RWPE2 (cell line): ENCODE measurements around the gene SEC63.
A peak's percentile ranks its signal among the peaks of the same experiment; 100 is the strongest.
"Not testable (repeated sequence)": the region's sequence is repeated elsewhere in the genome, so short reads cannot be mapped to it uniquely, and the experiment has no call there.

Experiments
- ATAC-seq: fragments of 200-7000 bp; cut with Tn5 transposase; 3 replicates; pipeline ENCODE4 v1.9.1; 2021; ENCODE audit warnings: low read depth
- DNase-seq: peaks from one replicate; pipeline ENCODE4 v3.0.0-alpha.2; 2020; ENCODE audit warnings: low spot score
- H3K27ac ChIP-seq: fragments of 450-650 bp; 2 replicates; pipeline ENCODE4 v1.5.1; 2017; ENCODE audit warnings: mild to moderate bottlenecking; ENCODE audit not compliant: poor library complexity, severe bottlenecking
- H3K27me3 ChIP-seq: fragments of 250-450 bp; sonication (Bioruptor Pico); 2 replicates; pipeline ENCODE4 v1.5.1; 2021; ENCODE audit warnings: mild to moderate bottlenecking, moderate library complexity; ENCODE audit not compliant: insufficient read depth, poor library complexity, severe bottlenecking
- H3K36me3 ChIP-seq: fragments of 250-450 bp; sonication (Bioruptor Pico); 2 replicates; pipeline ENCODE4 v1.5.1; 2020; ENCODE audit warnings: low read depth, mild to moderate bottlenecking, moderate library complexity
- H3K4me1 ChIP-seq: fragments of 250-450 bp; sonication (Bioruptor Pico); 2 replicates; pipeline ENCODE4 v1.5.1; 2021; ENCODE audit warnings: mild to moderate bottlenecking, moderate library complexity; ENCODE audit not compliant: insufficient read depth, poor library complexity, severe bottlenecking
- H3K4me3 ChIP-seq: fragments of 250-450 bp; sonication (Bioruptor Pico); 2 replicates; pipeline ENCODE4 v1.5.1; 2021; ENCODE audit warnings: mild to moderate bottlenecking, moderate library complexity; ENCODE audit not compliant: severe bottlenecking
- H3K9me3 ChIP-seq: fragments of 250-450 bp; sonication (Bioruptor Pico); 2 replicates; pipeline ENCODE4 v1.5.1; 2021; ENCODE audit warnings: mild to moderate bottlenecking, moderate library complexity; ENCODE audit not compliant: severe bottlenecking
- CTCF ChIP-seq: fragments of 450-650 bp; IDR thresholded peaks from one replicate; pipeline ENCODE4 v1.5.1; 2017; ENCODE audit warnings: mild to moderate bottlenecking, moderate library complexity; ENCODE audit not compliant: poor library complexity, severe bottlenecking

Gene SEC63

GRCh38 chr6:107862383-107862782, 95.6 kb downstream of the SEC63 start:
- Histone ChIP-seq H3K27me3 (no peaks in the 10 kb centered on the region), H3K4me1 (no peaks in the 10 kb centered on the region), H3K36me3 (no peaks in the 10 kb centered on the region), H3K4me3 (no peak overlapping the region), H3K27ac (no peak overlapping the region), H3K9me3 (no peaks in the 10 kb centered on the region)
- DNase-seq = no peak
- no peak for TF ChIP-seq CTCF
- ATAC-seq = no peak

- not testable (repeated sequence) for H3K27ac ChIP-seq, H3K9me3 ChIP-seq, H3K36me3 ChIP-seq, DNase-seq, H3K27me3 ChIP-seq, H3K4me1 ChIP-seq, ATAC-seq, H3K4me3 ChIP-seq
Observed at GRCh38 chr6:107860963-107861362, 97.0 kb downstream of the SEC63 start.

- H3K4me1 ChIP-seq, H3K9me3 ChIP-seq, DNase-seq, H3K27me3 ChIP-seq, H3K36me3 ChIP-seq, H3K27ac ChIP-seq, H3K4me3 ChIP-seq, ATAC-seq: not testable (repeated sequence)
Observed at GRCh38 chr6:107860144-107860543, 97.9 kb downstream of the SEC63 start.

- Histone ChIP-seq H3K4me1 (no peaks in the 10 kb centered on the region), H3K36me3 (no peaks in the 10 kb centered on the region), H3K27me3 (no peaks in the 10 kb centered on the region), H3K9me3 (no peaks in the 10 kb centered on the region), H3K27ac (no peak overlapping the region), H3K4me3 (no peak overlapping the region)
- no peak for DNase-seq
- ATAC-seq = no peak
- no peak for TF ChIP-seq CTCF
Observed at GRCh38 chr6:107853230-107853629, 104.8 kb downstream of the SEC63 start.

GRCh38 chr6:107849325-107849724, 108.7 kb downstream of the SEC63 start:
- Histone ChIP-seq H3K27me3 (no peaks in the 10 kb centered on the region), H3K4me3 (no peak overlapping the region), H3K9me3 (no peaks in the 10 kb centered on the region), H3K36me3 (no peaks in the 10 kb centered on the region), H3K4me1 (no peaks in the 10 kb centered on the region), H3K27ac (no peak overlapping the region)
- ATAC-seq = no peak
- DNase-seq = no peak
- TF ChIP-seq CTCF = no peak

- DNase-seq (peak; percentile 72), ATAC-seq (peak; percentile 95)
- Histone ChIP-seq H3K4me3 (peak overlapping the region; percentile 10), H3K27ac (no peak overlapping the region), H3K36me3 (no peaks in the 10 kb centered on the region), H3K4me1 (no peaks in the 10 kb centered on the region), H3K9me3 (no peaks in the 10 kb centered on the region), H3K27me3 (no peaks in the 10 kb centered on the region)
- peak; percentile 94 for TF ChIP-seq CTCF
Observed at GRCh38 chr6:107847844-107848802, 109.9 kb downstream of the SEC63 start.
